ENCODE data around the gene DYSF.

DYSF gene

GRCh38 chr2:71552861-71553301, 99.5 kb downstream of the DYSF start:
- no peak for DNase-seq (ENCODE audit: low read depth)

DNA sequence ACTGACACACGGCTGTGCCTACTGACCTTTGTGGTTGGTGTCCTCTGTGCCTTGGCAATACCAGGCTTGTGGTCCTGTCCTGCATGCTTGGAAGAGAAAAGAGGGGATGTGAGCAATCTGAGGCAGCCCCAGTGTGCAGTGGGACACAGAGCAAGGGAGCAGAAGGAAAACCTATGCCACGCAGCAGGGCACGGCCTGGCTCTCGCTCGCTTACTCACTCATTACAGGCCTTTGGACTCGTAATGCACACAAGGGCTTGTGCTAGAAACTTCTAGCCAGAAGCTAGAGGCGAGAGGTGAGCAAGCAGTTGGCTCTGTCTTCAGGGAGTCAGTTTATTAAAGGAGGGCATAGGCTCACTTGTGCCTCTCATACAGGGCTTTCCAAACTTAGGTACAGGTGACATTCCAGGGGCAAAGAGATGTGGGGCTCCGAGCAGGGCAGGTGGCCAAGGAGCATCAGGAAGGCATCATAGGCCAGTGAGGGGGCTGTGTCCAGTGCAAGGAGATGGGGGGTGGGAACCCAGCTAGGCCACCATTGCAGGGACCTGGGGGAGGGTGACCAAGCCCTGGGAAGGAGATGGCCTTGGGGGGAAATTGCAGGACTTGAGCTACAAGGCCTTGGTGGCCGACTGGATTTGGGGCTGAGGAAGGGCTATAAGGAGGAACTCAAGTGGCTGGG, 100.8 kb downstream of the DYSF start:
- no peak for DNase-seq (ENCODE audit: low read depth)

- no peak for DNase-seq (ENCODE audit: low read depth)
Observed at GRCh38 chr2:71554706-71555056, 101.3 kb downstream of the DYSF start.

GRCh38 chr2:71555798-71556454, 102.6 kb downstream of the DYSF start:
- no peak for DNase-seq (ENCODE audit: low read depth)

DNA sequence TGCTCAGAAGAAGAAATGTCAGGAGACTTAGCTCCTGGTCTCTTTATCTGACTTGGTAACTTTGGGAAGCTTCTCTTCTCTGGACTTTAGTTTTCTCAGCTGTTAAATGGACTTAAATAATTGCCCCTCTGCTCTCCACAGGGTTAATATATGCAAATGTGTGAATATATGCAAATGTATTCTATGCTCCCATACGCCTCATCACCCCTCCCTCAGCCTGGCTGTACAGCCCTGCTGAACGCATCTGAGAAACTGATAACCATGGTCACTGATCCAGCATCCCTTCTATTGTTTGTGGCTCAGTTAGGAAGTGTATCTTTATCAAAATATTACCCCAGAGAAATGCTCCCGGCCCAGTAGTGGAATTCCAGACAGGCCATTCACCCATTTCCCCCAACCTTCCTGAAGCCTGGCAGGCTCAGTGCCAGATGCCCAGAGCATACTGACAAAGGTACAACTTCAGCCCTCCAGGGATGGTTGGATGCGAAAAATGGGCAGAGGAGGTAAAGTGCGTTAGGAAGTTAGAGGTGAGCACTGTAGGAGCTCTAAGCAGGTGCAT, 103.4 kb downstream of the DYSF start:
- no peak for DNase-seq (ENCODE audit: low read depth)

DNA sequence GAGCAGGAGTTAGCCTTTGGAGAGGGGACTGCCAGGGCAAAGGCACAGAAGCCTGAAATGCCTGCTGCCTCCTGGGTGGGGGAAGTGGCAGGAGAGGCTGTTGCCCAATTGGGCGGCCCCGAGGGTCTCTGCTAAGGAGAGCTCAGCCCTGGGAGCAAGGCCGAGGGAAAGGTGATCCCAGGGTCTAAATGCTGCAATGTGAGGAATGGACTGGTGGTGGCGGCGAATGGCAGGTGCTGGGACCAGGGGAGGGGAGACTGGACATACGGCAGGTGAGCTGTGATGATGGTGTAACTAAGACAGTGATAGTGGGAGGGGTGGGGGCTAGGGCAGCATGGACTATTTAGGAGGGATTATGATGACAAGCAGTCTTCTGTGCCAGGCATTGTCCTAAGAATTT, 104.0 kb downstream of the DYSF start:
- no peak for DNase-seq (ENCODE audit: low read depth)

- DNase-seq (ENCODE audit: low read depth), result no peak
Observed at GRCh38 chr2:71558300-71559051, 105.1 kb downstream of the DYSF start.

- no peak for DNase-seq (ENCODE audit: low read depth)
Observed at GRCh38 chr2:71559080-71559827, 105.9 kb downstream of the DYSF start.

DNA sequence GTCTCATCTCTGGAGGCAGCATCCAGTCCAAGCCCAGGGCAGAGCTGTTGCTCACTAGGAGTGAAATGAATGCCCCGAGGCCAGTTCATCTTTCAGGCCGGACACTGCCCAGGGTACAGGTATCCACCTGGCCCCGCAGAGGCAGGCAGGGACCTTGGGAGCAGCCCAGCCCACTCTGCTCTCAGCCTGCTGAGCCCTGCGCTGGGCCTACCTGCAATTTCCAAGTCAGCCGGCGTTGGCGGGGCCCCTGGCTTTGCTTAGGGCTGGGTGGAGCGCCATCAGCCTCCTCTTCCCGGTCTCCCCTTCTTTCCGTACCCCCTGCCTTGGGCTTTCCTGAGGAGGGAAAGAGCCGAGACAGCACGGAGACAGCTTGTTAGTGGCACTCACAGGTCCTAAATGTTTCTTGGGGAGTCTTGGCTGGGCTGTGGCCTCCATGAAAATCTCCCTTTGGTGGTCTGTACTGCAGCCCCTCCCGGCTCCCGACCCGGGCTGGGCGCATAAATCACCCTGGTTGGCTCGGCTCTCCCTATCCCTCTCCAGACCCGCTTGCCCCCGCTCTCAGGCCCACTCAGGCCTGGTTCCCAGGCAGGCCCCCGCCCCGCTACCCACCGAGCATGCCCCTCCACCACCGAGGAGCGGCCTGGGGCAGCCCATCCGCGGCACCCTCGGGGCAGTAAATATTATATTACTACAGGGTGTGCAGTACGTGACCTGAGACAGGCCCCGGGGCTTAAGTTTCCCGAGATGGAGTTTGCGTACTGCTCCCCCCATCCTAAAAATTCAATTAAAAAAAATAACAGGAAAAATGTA, 106.7 kb downstream of the DYSF start:
- DNase-seq (ENCODE audit: low read depth), result no peak

DNA sequence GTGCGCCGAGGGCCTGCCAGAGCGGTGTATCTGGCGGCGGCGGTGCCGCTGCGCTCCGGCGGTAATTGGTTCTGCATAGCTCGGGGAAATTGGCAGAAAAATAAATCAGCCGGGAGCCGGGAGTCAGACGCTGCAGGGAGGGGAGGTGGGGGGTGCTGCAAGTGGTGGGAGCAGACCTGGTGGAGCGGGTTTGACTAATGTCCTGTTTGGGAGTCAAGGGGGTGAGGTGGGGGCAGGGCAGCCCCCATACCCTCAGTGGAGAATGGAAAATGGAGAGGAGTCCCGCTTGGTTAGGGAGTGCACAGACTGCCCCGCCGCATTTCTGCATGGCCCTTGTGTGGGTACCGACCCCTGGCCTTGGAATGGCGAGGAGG, 107.3 kb downstream of the DYSF start:
- no peak for DNase-seq (ENCODE audit: low read depth)

GRCh38 chr2:71561441-71562267, 108.3 kb downstream of the DYSF start:
- DNase-seq (ENCODE audit: low read depth), result no peak

GRCh38 chr2:71562518-71562917, 109.2 kb downstream of the DYSF start:
- no peak for DNase-seq (ENCODE audit: low read depth)

DNA sequence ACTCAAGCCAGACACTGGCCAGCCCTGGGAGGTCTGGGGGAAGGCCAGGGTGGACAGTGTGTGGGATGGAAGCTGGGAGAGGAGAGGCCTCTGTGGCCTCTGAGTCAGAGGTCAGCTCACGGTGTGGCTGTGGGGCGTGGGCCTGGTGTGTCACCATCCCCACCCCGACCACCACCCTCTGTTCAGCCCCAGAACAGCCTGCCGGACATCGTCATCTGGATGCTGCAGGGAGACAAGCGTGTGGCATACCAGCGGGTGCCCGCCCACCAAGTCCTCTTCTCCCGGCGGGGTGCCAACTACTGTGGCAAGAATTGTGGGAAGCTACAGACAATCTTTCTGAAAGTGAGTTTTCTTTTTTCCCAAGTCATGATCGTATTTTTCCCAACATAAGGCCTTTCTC, 110.5 kb downstream of the DYSF start:
- DNase-seq (ENCODE audit: low read depth), result no peak

DNA sequence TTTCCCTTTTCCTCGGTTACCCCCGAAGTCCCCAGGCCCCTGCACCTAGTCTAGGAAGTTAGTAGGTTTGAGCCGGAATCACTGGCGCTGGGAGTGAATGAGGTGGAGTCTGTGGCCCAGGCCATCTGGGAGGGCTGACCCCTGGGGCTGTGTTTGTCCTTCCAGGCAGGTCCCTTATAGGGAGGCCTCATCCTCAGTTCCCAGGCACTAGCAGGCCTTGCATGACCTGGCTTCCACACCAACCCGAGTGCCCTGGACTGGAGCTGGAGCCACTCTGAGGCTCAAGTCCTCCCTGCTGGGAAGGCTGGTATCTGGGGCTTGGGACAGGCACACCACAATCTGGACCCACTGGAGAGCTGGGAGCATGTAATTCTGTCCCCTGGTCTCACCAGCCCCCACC, 111.0 kb downstream of the DYSF start:
- DNase-seq (ENCODE audit: low read depth), result no peak

DNA sequence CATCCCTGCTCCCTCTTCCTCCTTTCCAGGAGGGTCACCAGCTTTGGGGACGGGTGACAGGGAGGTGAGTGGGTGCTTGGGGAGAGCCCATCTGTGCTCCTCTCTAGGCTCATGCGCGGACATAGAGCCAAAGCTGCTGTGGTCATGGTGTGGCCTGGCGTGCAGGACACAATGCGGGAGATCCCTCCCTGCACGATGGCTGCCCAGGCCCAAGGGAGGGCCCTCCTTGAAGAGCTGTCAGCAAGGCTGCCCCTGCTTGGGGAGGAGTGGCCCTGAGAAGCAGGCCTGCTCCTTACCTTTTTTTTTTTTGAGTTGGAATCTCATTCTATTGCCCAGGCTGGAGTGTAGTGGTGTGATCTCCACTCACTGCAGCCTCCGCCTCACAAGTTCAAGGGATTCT, 111.4 kb downstream of the DYSF start:
- no peak for DNase-seq (ENCODE audit: low read depth)

GRCh38 chr2:71566372-71566771, 113.0 kb downstream of the DYSF start:
- no peak for DNase-seq (ENCODE audit: low read depth)

- no peak for DNase-seq (ENCODE audit: low read depth)
Observed at GRCh38 chr2:71567625-71568024, 114.3 kb downstream of the DYSF start.

GRCh38 chr2:71568103-71568502, 114.7 kb downstream of the DYSF start:
- no peak for DNase-seq (ENCODE audit: low read depth)

DNA sequence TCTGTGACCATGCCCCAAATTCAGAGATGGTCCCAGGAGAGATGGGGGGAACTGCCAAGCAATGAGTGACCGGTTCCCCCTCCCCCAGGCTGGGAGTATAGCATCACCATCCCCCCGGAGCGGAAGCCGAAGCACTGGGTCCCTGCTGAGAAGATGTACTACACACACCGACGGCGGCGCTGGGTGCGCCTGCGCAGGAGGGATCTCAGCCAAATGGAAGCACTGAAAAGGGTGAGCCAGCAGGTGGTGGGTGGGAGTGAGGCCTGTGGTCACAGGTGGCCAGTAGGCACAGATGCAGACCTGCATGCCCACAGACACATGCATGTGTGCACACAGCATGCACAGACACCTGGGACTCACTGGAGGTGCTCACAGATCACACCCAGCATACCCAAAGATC, 117.2 kb downstream of the DYSF start:
- no peak for DNase-seq (ENCODE audit: low read depth)

GRCh38 chr2:71570951-71571460, 117.6 kb downstream of the DYSF start:
- no peak for DNase-seq (ENCODE audit: low read depth)

Data from activated T-helper 1 cell treated with Interleukin-2 at 50 U/mL for 16 hours (primary cell).